MM.1S (cell line): ENCODE results near the gene NFATC4.

ENCODE experiments used
- CTCF ChIP-seq: fragments of 300-600 bp; sonication (generic); IDR thresholded peaks from 2 replicates; pipeline ENCODE4 v1.5.1; 2016; ENCODE audit warnings: antibody characterized with exemption, low read length, mixed read lengths
- EZH2 ChIP-seq: fragments of 300-600 bp; sonication (generic); optimal IDR thresholded peaks from 2 replicates; pipeline ENCODE3; 2017; ENCODE audit warnings: low read depth, mild to moderate bottlenecking, antibody characterized with exemption, low read length, mixed read lengths
- EZH2phosphoT487 ChIP-seq: fragments of 300-600 bp; sonication (generic); IDR thresholded peaks from 2 replicates; pipeline ENCODE4 v1.6.1; 2018; ENCODE audit warnings: antibody characterized with exemption, low read length

GRCh38 chr14:24426912-24427536 is 59.0 kb downstream of the NFATC4 start:
- TF ChIP-seq EZH2, result no peak
- no peak for TF ChIP-seq CTCF
- no peak for TF ChIP-seq EZH2phosphoT487
